HG03354 (cell line): ENCODE measurements around the gene SIL1.
A peak's percentile ranks its signal among the peaks of the same experiment; 100 is the strongest.
"Not testable (repeated sequence)": the region's sequence is repeated elsewhere in the genome, so short reads cannot be mapped to it uniquely, and the experiment has no call there.

ENCODE experiments used
- ATAC-seq: cut with Tn5 transposase; IDR thresholded peaks from one replicate; pipeline ENCODE4 v1.9.1; 2021; ENCODE audit warnings: mild to moderate bottlenecking; ENCODE audit not compliant: unreplicated experiment, poor library complexity, severe bottlenecking

Gene SIL1

GRCh38 chr5:139197710-139198669, at the start of gene SIL1:
SIL1 (minus strand) TSS chr5:139198368; CDS start chr5:139127843, 70,525 bp downstream.
- peak; percentile 96 for ATAC-seq

DNA sequence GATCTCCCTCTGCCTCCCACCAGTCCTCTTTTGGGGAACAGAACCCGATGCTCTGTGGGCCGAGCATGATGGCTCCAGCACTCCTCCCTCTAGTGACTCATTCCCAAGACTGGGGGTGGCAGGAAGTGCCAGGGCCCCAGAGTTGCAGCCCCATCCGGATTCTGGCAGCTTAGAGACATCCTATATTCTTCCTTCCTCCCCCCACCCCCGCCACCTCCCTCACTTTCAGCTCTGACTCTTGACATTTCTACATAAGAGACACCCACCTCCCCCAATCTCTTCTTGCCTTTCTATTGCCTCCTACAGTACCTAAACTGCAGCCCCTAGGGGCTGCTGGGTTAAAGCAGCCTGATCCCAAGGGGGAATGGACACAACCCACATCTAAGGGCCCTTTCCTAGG, 48.2 kb upstream of the SIL1 start:
- ATAC-seq = no peak

DNA sequence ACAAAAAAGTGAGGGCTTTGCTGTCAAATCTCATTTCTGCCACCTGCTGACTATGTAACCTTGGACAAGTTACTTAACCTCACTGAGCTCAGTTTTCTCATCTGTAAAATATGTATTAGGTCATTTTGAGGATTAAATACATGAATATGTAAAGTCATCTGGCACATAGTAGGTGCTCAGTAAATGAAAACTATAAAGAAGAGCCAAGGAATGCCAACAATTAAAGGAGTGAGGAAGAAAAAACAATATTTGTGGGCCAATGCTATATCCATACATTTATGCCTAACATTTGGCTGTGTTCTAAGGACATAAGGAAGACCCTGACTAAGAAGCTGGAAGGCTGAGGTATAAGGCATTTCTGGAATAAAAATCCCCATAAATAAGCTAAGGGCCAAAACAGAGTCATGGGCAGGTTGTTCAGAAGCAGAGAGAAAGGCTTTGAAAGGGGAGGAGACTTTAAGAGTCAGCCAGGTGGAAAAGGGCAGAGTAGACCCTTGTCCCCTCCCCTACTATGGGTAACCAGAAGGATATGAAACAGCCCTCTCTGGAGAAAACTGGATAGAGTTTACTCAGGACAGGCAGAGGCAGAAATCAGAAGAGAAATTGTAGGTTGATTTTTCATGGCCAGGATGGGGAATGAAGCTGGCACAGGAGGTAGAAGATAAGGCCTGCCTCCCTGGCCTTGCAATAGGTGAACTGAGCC, 47.6 kb upstream of the SIL1 start:
- ATAC-seq = no peak

DNA sequence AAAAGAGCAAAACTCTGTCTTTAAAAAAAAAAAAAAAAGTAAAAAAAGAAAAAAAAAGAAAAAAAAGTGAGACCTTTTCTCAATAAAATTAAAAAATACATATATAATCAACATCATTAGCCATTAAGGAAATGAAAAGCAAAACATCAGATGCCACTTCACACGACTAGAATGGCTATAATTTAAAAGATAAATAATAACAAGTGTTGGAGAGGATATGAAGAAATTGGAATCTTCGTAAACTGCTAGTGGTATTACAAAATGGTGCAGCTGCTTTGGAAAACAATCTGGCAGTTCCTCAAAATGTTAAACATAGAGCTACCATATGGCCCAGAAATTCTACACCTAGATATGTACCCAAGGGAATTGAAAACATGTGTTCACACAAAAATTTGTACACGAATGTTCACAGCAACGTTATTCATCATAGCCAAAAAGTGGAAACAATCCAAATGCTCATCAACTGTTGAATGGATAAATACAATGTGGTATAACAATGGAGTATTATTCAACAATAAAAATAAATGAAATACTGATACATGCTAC, 45.3 kb upstream of the SIL1 start:
- no peak for ATAC-seq

DNA sequence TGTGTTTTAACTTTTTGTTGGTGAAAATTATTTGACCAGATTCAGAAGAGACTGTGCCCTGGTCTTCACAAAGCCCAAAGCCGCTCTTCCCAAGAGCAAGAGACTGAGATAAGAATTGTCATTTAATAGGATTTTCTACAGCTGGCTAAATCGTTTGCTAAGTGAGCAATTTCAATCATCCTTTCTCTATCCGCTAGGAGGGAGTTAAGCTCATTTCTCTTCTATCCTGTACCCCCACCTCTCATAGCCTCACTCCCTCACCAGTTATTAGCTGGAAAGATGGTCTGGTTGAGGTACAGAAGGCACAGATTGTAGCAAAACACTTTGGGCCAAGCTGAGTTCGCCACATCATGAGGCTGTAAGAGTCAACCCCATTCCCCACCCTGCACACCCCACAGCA, 43.0 kb upstream of the SIL1 start:
- no peak for ATAC-seq

DNA sequence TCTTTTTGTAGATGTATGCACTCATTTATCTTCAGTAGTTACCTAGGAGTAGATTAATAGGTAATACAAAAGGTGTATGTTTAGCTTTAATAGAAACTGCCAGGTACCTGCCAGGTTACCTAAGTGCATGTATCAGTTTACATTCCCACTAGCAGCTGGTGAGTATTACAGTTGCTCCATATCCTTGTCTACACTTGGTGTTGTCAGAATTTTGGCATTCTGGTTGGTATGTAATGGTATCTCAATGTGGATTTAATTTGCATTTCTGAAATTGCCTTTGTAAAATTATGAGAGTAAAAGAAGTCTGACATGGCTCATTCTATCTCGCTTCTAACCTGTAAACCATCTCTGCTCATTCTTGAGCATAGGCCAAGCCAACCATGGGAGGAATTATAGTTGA, 38.3 kb upstream of the SIL1 start:
- ATAC-seq = no peak

DNA sequence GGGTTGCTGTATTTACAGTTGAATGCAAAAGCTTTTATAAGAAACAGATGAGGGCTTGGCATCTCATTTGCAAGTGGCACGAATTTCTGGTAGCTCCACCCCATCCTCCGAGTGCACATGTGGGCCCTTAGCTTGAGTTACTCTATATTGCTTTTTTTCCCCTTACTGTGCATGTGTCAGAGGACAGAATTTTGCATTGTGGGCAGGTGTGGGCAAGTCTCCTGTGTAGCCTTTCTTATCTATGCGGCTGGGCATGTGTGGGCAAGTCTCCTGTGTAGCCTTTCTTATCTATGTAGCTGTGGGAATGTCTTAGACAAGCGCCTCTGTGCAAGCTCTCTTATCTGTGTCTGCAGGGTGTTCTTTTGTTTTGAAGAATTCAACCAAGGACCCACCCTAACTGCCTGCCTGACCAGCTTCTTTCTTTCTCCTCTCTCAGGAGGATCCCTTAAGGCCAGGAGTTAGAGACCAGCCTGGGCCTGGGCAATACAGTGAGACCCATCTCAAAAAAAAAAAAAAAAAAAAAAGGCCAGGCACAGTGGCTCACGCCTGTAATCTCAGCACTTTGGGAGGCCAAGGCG, 34.1 kb upstream of the SIL1 start:
- ATAC-seq = no peak

DNA sequence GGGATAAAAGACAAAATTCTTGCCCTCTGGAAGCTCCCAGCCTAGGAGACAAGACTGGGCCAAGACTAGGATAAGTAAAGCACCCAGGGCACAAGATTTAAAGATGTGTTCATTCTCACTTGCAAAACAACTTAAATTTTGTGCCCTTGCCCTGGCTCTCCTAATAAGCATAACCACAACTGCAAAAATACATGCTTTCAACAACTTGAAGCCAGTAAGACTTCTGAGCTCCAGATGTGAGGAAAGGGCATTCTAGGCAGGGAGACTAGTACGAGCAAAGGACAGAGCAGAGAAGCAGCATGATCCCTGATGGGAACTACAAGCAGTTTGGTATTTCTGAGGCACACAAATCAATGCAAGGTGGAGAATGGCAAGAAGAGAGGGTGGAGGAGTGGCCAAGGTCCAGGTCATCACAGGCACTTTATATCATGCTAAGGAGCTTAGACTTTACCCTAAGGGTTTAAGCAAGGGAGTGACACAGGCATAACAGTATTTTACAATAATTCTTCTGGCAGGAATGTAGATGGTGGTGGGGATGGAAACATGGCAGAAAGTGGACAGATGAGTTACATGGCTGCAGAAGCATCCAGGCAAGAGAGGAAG, 30.1 kb upstream of the SIL1 start:
- ATAC-seq = no peak

DNA sequence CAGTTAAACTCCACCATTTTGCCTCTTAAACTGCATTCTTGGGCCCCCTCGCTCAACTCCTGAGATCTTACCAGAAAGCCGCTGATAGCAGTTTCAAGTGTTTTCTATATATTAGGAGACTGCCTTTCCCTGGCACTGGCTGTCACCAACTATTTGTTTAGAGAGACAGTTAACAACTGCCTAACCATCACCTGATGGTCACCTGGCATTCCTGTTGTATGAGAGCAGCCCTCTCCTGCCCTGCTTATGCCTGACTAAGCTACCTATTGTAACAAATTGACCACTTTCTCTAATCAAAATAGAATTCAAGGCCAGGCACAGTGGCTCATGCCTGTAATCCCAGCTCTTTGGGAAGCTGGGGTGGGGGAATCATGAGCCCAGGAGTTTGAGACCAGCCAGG, 28.0 kb upstream of the SIL1 start:
- ATAC-seq = no peak

DNA sequence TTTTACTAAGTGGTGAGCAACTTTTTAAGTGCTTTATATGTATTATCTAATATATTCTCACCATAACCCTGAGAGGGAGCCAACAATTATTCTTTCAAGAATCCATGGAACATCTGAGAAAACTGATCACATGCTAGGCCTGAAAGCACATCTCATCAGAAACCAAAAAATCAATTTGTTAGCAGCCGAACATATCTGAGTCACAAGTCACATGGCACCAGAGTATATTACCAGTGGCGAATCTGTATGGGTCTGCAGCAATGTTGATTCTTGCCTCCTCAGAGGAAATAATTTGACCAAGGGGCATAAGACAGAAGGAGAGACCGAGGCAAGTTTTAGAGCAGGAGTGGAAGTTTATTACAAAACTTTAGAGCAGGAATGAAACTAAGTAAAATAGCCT, 25.3 kb upstream of the SIL1 start:
- no peak for ATAC-seq

DNA sequence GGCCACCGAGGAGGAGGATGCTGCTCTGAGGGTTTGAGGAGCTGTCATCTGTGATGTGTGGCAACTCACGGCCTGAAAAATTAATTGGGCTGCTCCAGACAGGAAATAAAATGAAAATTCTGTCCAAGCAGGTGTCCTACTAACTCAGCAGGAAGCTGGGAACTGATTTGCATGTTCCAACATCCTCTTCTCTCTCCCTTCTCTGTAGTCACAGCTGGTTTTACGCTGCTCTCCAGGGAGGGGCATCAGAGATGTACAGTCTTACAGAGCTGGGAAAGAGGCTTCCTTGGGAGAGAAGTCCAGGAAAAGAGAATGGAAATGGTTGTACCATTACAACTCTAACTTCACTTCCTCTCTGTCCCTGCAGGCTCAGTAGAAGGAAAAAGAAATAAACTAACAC, 24.2 kb upstream of the SIL1 start:
- ATAC-seq = no peak

DNA sequence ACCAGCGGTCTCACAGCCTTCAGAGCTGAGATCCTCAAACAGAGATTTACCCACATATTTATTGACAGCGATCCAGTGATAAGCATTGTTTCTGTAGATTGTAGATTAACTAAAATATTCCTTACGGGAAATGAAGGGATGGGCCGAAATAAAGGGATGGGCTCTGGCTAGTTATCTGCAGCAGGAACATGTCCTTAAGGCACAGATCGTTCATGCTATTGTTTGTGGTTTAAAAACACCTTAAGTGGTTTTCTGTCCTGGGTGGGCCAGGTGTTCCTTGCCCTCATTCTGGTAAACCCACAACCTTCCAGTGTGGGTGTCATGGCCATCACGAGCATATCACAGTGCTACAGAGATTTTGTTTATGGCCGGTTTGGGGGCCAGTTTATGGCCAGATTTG, 19.9 kb upstream of the SIL1 start:
- not testable (repeated sequence) for ATAC-seq

DNA sequence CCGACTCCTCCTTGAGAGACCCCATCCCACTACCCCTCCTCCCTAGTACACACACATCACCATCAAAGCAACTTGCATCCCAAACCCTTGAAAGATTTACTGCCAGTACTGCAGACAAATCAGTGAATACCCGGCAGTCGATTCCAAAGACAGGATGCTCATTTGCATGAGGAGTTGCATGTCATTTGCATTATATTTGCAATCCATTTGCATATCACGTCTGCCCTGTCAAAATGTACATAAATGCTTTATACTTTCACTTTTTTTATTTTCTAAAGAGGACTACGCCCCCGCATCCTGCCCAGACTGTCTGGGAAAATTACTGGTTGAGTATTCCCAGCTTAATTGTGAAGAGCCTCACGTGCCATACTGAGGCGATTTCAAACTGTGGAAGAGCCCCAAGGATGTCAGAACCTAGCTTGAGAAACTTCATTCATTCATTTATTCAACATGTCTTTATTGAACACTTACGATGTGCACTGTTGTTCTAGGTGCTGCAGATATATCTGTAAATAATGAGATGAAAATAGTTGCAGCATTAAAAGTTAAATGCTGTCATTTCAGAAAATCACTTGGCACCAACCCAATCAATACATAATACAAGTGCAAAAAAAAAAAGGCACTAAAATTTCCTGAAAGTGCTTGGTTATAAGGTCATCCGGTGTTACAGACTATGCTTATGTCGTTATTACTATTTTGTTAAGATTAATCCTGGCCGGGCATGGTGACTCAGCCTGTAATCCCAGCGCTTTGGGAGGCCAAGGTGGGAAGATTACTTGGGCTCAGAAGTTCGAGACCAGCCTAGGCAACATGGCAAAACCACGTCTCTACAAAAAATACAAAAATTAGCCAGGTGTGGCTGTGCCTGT, 17.2 kb upstream of the SIL1 start:
- no peak for ATAC-seq

GRCh38 chr5:139214646-139215045, 16.5 kb upstream of the SIL1 start:
- ATAC-seq = no peak

GRCh38 chr5:139212906-139213305, 14.7 kb upstream of the SIL1 start:
- ATAC-seq = no peak

- ATAC-seq = no peak
Observed at GRCh38 chr5:139212486-139212885, 14.3 kb upstream of the SIL1 start.

DNA sequence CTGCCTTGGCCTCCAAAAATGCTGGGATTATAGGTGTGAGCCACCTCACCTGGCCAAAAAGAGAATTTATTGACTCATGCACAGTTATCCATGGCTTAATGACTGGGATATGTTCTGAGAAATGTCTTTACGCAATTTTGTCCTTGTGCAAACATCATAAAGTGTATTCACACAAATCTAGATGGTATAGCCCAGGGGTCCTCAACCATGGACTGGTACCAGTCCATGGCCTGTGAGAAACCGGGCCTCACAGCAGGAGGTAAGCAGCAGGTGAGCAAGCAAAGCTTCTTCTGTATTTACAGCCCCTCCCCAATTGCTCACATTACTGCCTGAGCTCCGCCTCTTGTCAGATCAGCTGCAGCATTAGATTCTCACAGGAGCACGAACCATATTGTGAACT, 12.4 kb upstream of the SIL1 start:
- no peak for ATAC-seq

GRCh38 chr5:139207297-139208000, 9.3 kb upstream of the SIL1 start:
- no peak for ATAC-seq

- no peak for ATAC-seq
Observed at GRCh38 chr5:139205586-139205985, 7.4 kb upstream of the SIL1 start.
